ENCODE measurements around the gene PLK2. TPM values are rescaled to one million over a fixed set of nuclear protein-coding genes. Genes with fewer than 3 reads are reported as not detected.

The PLK2 gene
- total and polyA plus RNA-seq, 2 of the 8 experiments (the other 6 are each of a cell fraction or from before 2014, with no cell fraction given), result 5.8 to 20.6 TPM

- no peak for TF ChIP-seq RXRA (IDR thresholded peaks at IDR 0.05; ENCODE audit: insufficient read depth, low read depth, low read length)
- TF ChIP-seq RBBP5 (IDR thresholded peaks at IDR 0.05; ENCODE audit: borderline replicate concordance, low read depth, low read length), result no peak
- TF ChIP-seq SUZ12 (IDR thresholded peaks at IDR 0.05; ENCODE audit: low read length), result no peak
- TF ChIP-seq SP2 (IDR thresholded peaks at IDR 0.05; ENCODE audit: low read length), result no peak
- no peak for TF ChIP-seq ATF2 (IDR thresholded peaks at IDR 0.05; ENCODE audit: low read length)
- TF ChIP-seq JUN (IDR thresholded peaks at IDR 0.05; ENCODE audit: low read depth, low read length), result no peak
These were observed 15.1 kb downstream of the PLK2 start (continued) for GRCh38 chr5:58444805-58445204.
